Measurements from ENCODE around the gene NDUFS8. TPM values are rescaled to one million over a fixed set of nuclear protein-coding genes. Genes with fewer than 3 reads are reported as not detected.

Gene NDUFS8
- total RNA-seq, 1 donor, result 66.1 TPM

GRCh38 chr11:68074584-68075352 is 44.3 kb downstream of the NDUFS8 start:
- no peak for DNase-seq (ENCODE audit: low read depth)
- TF ChIP-seq CTCF (IDR thresholded peaks at IDR 0.05; ENCODE audit: insufficient read depth, low read length), result no peak
- H3K4me3 ChIP-seq (ENCODE audit: low read depth, low read length), result no peak overlapping the region

GRCh38 chr11:68076371-68077042 is 46.0 kb downstream of the NDUFS8 start:
- no peak for DNase-seq (ENCODE audit: low read depth)
- TF ChIP-seq CTCF (IDR thresholded peaks at IDR 0.05; ENCODE audit: insufficient read depth, low read length), result peak; percentile 11
- no peak overlapping the region for H3K4me3 ChIP-seq (ENCODE audit: low read depth, low read length)

- no peak for DNase-seq (ENCODE audit: low read depth)
- no peak for TF ChIP-seq CTCF (IDR thresholded peaks at IDR 0.05; ENCODE audit: insufficient read depth, low read length)
- no peak overlapping the region for H3K4me3 ChIP-seq (ENCODE audit: low read depth, low read length)
These were observed 47.4 kb downstream of the NDUFS8 start for GRCh38 chr11:68077617-68078582.

- no peak overlapping the region for H3K4me3 ChIP-seq (ENCODE audit: low read depth, low read length)
- TF ChIP-seq CTCF (IDR thresholded peaks at IDR 0.05; ENCODE audit: insufficient read depth, low read length), result no peak
- no peak for DNase-seq (ENCODE audit: low read depth)
These were observed 50.4 kb downstream of the NDUFS8 start for GRCh38 chr11:68080860-68081259.

GRCh38 chr11:68081691-68082090 is 51.2 kb downstream of the NDUFS8 start:
- no peak for DNase-seq (ENCODE audit: low read depth)
- TF ChIP-seq CTCF (IDR thresholded peaks at IDR 0.05; ENCODE audit: insufficient read depth, low read length), result no peak
- H3K4me3 ChIP-seq (ENCODE audit: low read depth, low read length), result no peak overlapping the region

- TF ChIP-seq CTCF (IDR thresholded peaks at IDR 0.05; ENCODE audit: insufficient read depth, low read length), result no peak
- no peak for DNase-seq (ENCODE audit: low read depth)
These were observed 52.0 kb downstream of the NDUFS8 start for GRCh38 chr11:68082481-68082880.

More at GRCh38 chr11:68082481-68082880, 52.0 kb downstream of the NDUFS8 start:
- no peak overlapping the region for H3K4me3 ChIP-seq (ENCODE audit: low read depth, low read length)

Measured in fibroblast of the aortic adventitia (primary cell).